Measurements from ENCODE around the gene FGF14.

The FGF14 gene

DNA sequence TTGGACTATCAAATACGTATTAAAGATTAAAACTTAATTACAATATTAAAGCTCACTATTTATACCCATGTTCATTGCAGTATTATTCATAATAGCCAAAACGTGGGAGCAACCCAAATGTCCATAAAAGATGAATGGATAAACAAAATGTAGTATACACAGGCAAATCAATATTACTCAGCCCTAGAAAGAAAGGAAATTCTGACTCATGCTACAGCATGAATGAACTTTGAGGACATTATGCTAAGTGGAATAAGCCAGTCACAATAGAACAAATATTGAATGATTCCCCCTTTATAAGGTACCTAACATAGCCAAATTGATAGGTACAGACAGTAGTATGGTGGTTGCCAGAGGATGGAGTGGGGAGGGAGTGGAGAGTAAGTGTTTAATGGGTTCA lies 457.3 kb downstream of the FGF14 start:
- DNase-seq (ENCODE audit: extremely low read depth in 1 of 2, low read depth in 1 of 2) = no peak

GRCh38 chr13:101942535-101943157 lies 459.2 kb downstream of the FGF14 start:
- DNase-seq (ENCODE audit: extremely low read depth in 1 of 2, low read depth in 1 of 2) = no peak

GRCh38 chr13:101942038-101942437 lies 459.8 kb downstream of the FGF14 start:
- no peak for DNase-seq (ENCODE audit: extremely low read depth in 1 of 2, low read depth in 1 of 2)

DNA sequence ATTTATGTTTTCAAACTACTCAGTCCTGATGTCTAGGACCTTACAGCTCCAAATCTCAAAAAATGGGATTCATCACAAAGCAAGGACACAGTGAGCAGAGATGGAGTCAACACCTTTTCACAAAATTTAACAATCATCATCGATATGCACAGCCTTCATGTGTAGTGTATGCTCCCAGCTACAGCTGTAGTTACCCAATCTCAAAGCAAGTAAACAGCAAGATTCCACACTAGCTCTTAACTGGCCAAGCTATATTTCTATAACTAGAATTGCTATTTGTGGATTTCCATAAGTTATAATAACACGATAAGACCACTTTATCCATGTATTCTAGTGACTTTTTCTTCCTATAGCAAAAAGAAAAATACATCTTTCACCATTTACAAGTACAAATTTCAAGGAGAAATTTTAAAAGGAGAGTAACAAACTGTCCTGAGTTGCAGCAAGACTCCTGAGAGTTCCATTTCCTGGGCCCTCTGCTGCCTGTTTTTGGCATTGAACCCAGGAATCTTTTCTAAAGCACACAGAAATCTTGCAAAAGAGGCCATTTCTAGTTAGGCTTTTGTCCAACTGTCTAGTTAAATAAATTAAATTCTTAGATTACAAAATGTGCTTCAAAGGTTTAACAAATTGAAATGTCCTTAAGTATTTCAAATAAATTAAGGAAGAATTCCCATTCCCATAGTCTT lies 460.6 kb downstream of the FGF14 start:
- DNase-seq (ENCODE audit: extremely low read depth in 1 of 2, low read depth in 1 of 2) = no peak

DNA sequence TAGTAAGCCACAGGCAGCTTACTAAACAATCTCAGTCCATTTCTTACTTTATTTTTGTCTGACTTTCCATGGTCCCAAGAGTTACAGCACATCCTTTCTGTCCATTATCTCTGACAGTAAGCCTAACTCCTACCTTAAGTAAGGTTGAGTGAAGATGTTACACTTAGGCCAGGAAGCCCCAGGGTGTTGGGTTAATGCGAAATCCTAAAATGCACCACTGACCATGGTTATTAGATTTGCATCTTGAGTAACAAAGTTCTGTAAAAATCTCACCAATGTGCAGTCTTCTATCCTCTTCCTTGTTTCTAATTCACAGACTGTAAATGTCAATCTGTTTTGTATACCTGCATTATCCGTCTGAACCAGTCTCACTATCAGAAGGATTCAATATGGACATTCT lies 462.5 kb downstream of the FGF14 start:
- DNase-seq (ENCODE audit: extremely low read depth in 1 of 2, low read depth in 1 of 2) = no peak

DNA sequence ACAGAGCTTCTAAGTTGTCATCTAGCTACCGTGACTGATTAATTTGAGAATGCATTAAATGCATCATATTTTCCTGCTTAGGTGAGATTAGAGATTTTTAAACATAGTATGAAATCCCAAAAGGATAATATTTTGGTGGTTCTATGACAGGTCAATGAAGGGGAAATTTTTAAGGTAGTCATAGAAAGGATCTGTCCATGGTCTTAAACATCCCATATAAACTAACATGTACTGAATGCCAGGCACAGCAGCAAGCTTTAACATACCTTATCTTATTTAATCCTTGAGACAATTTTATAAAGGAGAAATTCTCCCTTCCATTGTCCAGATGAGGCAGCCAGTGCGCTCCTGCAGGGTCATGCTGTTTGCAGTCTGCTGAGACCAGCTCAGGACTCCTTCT lies 466.0 kb downstream of the FGF14 start:
- no peak for DNase-seq (ENCODE audit: extremely low read depth in 1 of 2, low read depth in 1 of 2)

DNA sequence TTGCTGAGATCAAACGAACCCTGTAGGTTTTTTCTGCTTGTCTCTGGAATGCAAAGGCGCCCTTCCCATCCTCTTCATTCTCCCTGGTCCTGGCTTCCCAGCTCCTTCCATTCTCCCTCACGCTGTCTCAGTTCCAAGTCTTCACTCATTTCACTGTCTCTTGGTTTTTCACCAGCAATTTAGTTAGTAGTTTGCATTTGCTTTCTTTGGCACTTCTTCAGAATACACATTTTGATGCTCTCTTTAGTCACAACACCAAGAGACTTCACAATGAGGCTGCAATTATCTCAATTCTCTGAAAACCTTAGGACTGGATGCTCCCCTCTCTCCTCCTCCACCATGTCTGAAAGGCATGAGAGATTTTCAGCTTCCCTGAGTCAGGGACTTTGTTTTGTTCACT lies 470.7 kb downstream of the FGF14 start:
- no peak for DNase-seq (ENCODE audit: extremely low read depth in 1 of 2, low read depth in 1 of 2)

- no peak for DNase-seq (ENCODE audit: extremely low read depth in 1 of 2, low read depth in 1 of 2)
Observed at GRCh38 chr13:101930331-101930730, 471.5 kb downstream of the FGF14 start.

- no peak for DNase-seq (ENCODE audit: extremely low read depth in 1 of 2, low read depth in 1 of 2)
Observed at GRCh38 chr13:101925731-101926130, 476.1 kb downstream of the FGF14 start.

- no peak for DNase-seq (ENCODE audit: extremely low read depth in 1 of 2, low read depth in 1 of 2)
Observed at GRCh38 chr13:101919541-101920181, 482.2 kb downstream of the FGF14 start.

- DNase-seq (ENCODE audit: extremely low read depth in 1 of 2, low read depth in 1 of 2) = no peak
Observed at GRCh38 chr13:101917833-101918661, 483.8 kb downstream of the FGF14 start.

GRCh38 chr13:101917475-101917810 lies 484.4 kb downstream of the FGF14 start:
- no peak for DNase-seq (ENCODE audit: extremely low read depth in 1 of 2, low read depth in 1 of 2)

GRCh38 chr13:101916775-101917474 lies 484.9 kb downstream of the FGF14 start:
- no peak for DNase-seq (ENCODE audit: extremely low read depth in 1 of 2, low read depth in 1 of 2)

- no peak for DNase-seq (ENCODE audit: extremely low read depth in 1 of 2, low read depth in 1 of 2)
Observed at GRCh38 chr13:101916108-101916774, 485.6 kb downstream of the FGF14 start.

- no peak for DNase-seq (ENCODE audit: extremely low read depth in 1 of 2, low read depth in 1 of 2)
Observed at GRCh38 chr13:101915755-101916107, 486.1 kb downstream of the FGF14 start.

GRCh38 chr13:101915331-101915730 lies 486.5 kb downstream of the FGF14 start:
- DNase-seq (ENCODE audit: extremely low read depth in 1 of 2, low read depth in 1 of 2) = no peak

DNA sequence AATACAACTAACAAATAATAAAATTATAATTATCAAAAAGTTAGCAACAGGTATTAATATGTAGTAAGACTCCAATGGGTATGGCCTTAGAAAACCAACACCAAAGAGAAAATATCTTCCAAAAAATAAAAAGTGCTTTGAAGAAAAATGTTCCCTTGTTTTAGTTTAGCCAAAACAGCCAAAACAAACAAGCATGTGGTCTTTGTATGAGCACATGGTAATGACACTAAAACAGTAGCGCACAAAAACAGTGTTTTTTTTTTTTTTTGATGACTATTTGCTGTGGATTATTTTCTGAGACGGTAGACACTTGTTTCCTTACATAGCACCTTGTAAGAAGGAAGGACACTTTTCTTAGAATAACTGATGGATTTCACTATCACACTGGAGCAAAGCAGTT lies 490.1 kb downstream of the FGF14 start:
- no peak for DNase-seq (ENCODE audit: extremely low read depth in 1 of 2, low read depth in 1 of 2)

GRCh38 chr13:101903890-101904289 lies 498.0 kb downstream of the FGF14 start:
- no peak for DNase-seq (ENCODE audit: extremely low read depth in 1 of 2, low read depth in 1 of 2)

- no peak for DNase-seq (ENCODE audit: extremely low read depth in 1 of 2, low read depth in 1 of 2)
Observed at GRCh38 chr13:101898676-101899075, 503.2 kb downstream of the FGF14 start.

DNA sequence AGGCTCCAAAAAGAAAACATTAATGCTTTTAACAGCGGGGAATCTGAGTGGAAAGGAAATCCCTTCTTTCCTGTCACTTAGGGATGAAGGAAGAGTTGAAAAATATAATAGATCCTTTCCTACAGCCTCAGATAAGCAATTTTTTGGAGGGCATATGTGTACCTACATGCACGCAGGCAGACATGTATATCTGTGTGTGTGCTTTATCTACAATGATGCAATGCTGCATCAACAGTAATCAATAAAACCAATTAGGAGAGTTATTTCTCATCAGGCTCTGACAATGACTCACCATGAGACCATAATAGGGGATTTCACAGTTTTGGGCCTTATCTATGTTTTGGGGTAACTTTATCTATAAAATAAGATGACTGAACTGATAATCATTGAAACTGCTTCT lies 505.3 kb downstream of the FGF14 start:
- no peak for DNase-seq (ENCODE audit: extremely low read depth in 1 of 2, low read depth in 1 of 2)

DNA sequence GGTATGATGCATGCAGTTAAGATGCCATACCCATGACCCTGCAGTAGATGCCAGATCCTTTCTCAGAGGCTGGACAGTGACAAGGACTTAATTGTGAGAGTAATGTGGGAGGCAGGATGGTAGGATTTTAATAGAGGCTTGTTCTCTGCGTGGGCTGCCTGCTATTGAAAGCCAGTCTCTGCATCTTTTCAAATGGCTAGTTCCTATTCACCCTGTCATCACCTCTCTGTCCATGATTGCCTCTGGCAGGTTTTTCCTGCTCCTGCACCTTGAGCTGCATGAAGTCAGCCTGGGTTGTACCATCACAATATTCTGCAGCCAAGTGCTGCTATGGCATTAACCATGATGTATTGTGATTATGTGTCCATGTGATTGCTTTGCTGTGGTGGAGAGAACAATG lies 508.8 kb downstream of the FGF14 start:
- no peak for DNase-seq (ENCODE audit: extremely low read depth in 1 of 2, low read depth in 1 of 2)

Data from activated CD8-positive, alpha-beta memory T cell treated with anti-CD3 and anti-CD28 coated beads for 1 hour (primary cell).